A549 treated with AZD2906 at 1 μM for 4 hours (cell line): Measurements from ENCODE around the gene LYRM7. TPM values are rescaled to one million over a fixed set of nuclear protein-coding genes. Genes with fewer than 3 reads are reported as not detected.

Experiments used
- total RNA-seq: library from RNA; stranded (reverse); fragments of 200-300 nt; extraction: Qiagen RNA extraction; gene quantifications from 5 replicates; pipeline ENCODE4 v1.2.3, GENCODE V29; 2022

LYRM7 gene
- total RNA-seq = 3.1 to 6.7 TPM (median 4.5 TPM) in 5 replicates

GRCh38 chr5:131170540-131171275 lies at the start of gene LYRM7:
Gene LYRM7, plus strand, starts transcription at chr5:131170944. Its CDS starts 77 bp downstream, at chr5:131171021.

GRCh38 chr5:131165119-131165727 lies 5.5 kb upstream of the LYRM7 start, which contains the start of gene HINT1:
Gene HINT1, minus strand, starts transcription at chr5:131165256. Its CDS starts 51 bp downstream, at chr5:131165205.

Other genes with a start within 250 kb of the LYRM7 start
- gene HINT1, start 5.7 kb upstream of the LYRM7 start, total RNA-seq = 479 to 497 TPM (median 484 TPM) in 5 replicates
- gene CDC42SE2, start 93.1 kb downstream of the LYRM7 start, total RNA-seq = 33.3 to 45.5 TPM (median 37.3 TPM) in 5 replicates